ENCODE measurements around the gene ZDHHC22.

GRCh38 chr14:77141214-77142004, at the start of gene ZDHHC22:
- TF ChIP-seq CTCF (IDR thresholded peaks at IDR 0.05 in 8 of 11, conservative IDR thresholded peaks at IDR 0.05 in 3 of 11) (peak in 5 of 11 experiments; percentile 19 to 43 (median 38)), POLR2A (IDR thresholded peaks at IDR 0.05) (no peak)
